H9 (cell line): ENCODE data around the gene PPP1R2B. TPM values are rescaled to one million over a fixed set of nuclear protein-coding genes. Genes with fewer than 3 reads are reported as not detected.

Experiments
- DNase-seq: peaks from one replicate; pipeline ENCODE4 v3.0.0-alpha.2; 2017
- H2AFZ ChIP-seq: one replicate; pipeline ENCODE4 v1.6.1; 2013; ENCODE audit warnings: mild to moderate bottlenecking, low read length, control low read depth, moderate library complexity
- H2AK5ac ChIP-seq: 2 replicates; pipeline ENCODE4 v1.6.1; 2013; ENCODE audit warnings: low read length, control low read depth, mixed read lengths; ENCODE audit not compliant: insufficient read length
- H2BK120ac ChIP-seq: one replicate; pipeline ENCODE4 v1.6.1; 2013; ENCODE audit warnings: low read depth, mild to moderate bottlenecking, low read length, control low read depth, inconsistent platforms; ENCODE audit not compliant: poor library complexity, severe bottlenecking
- H2BK12ac ChIP-seq: 2 replicates; pipeline ENCODE4 v1.6.1; 2013; ENCODE audit warnings: low read length, control low read depth, mixed read lengths, low read depth; ENCODE audit not compliant: insufficient read length
- H2BK15ac ChIP-seq: 2 replicates; pipeline ENCODE4 v1.6.1; 2013; ENCODE audit warnings: low read depth, low read length, control low read depth
- H2BK20ac ChIP-seq: one replicate; pipeline ENCODE4 v1.6.1; 2013; ENCODE audit warnings: low read depth, mild to moderate bottlenecking, low read length, control low read depth, inconsistent platforms; ENCODE audit not compliant: poor library complexity, severe bottlenecking
- H2BK5ac ChIP-seq: 2 replicates; pipeline ENCODE4 v1.6.1; 2013; ENCODE audit warnings: low read length, control low read depth, mixed read lengths; ENCODE audit not compliant: insufficient read length
- H3K14ac ChIP-seq: 2 replicates; pipeline ENCODE4 v1.6.1; 2013; ENCODE audit warnings: low read length, control low read depth; ENCODE audit not compliant: insufficient read depth
- H3K18ac ChIP-seq: 2 replicates; pipeline ENCODE4 v1.6.1; 2013; ENCODE audit warnings: low read depth, mild to moderate bottlenecking, mixed read lengths, low read length, control low read depth; ENCODE audit not compliant: insufficient read length
- H3K23ac ChIP-seq: 2 replicates; pipeline ENCODE4 v1.6.1; 2013; ENCODE audit warnings: low read length, control low read depth, mixed read lengths, low read depth; ENCODE audit not compliant: insufficient read length
- H3K23me2 ChIP-seq: 2 replicates; pipeline ENCODE4 v1.6.1; 2013; ENCODE audit warnings: low read depth, mild to moderate bottlenecking, mixed read lengths, low read length, control low read depth; ENCODE audit not compliant: insufficient read length, poor library complexity, severe bottlenecking
- H3K27ac ChIP-seq: 2 replicates; pipeline ENCODE4 v1.5.1; 2013; ENCODE audit warnings: low read length, control low read depth, mixed read lengths, low read depth; ENCODE audit not compliant: insufficient read length
- H3K27me3 ChIP-seq: 2 replicates; pipeline ENCODE4 v1.6.1; 2013; ENCODE audit warnings: low read length, control low read depth, inconsistent platforms; ENCODE audit not compliant: insufficient read depth
- H3K4ac ChIP-seq: 2 replicates; pipeline ENCODE4 v1.6.1; 2013; ENCODE audit warnings: low read depth, mild to moderate bottlenecking, control low read depth, inconsistent platforms, low read length, moderate library complexity
- H3K4me1 ChIP-seq: 2 replicates; pipeline ENCODE4 v1.6.1; 2013; ENCODE audit warnings: low read length, control low read depth, inconsistent platforms; ENCODE audit not compliant: insufficient read depth
- H3K4me2 ChIP-seq: 2 replicates; pipeline ENCODE4 v1.6.1; 2013; ENCODE audit warnings: low read length, control low read depth, mixed read lengths; ENCODE audit not compliant: insufficient read length, insufficient read depth
- H3K56ac ChIP-seq: 2 replicates; pipeline ENCODE4 v1.6.1; 2013; ENCODE audit warnings: low read depth, mild to moderate bottlenecking, mixed read lengths, low read length, control low read depth; ENCODE audit not compliant: insufficient read length
- H3K79me1 ChIP-seq: 2 replicates; pipeline ENCODE4 v1.6.1; 2013; ENCODE audit warnings: low read depth, mild to moderate bottlenecking, moderate library complexity, low read length, control low read depth, inconsistent platforms; ENCODE audit not compliant: insufficient read depth, poor library complexity, severe bottlenecking
- H3K79me2 ChIP-seq: 2 replicates; pipeline ENCODE4 v1.6.1; 2013; ENCODE audit warnings: low read length, control low read depth, inconsistent platforms; ENCODE audit not compliant: insufficient read depth
- H3K9ac ChIP-seq: 2 replicates; pipeline ENCODE4 v1.6.1; 2013; ENCODE audit warnings: low read length, control low read depth, mixed read lengths; ENCODE audit not compliant: insufficient read length; ENCODE audit errors: extremely low read depth
- H3K9me3 ChIP-seq: one replicate; pipeline ENCODE4 v1.6.1; 2013; ENCODE audit warnings: low read depth, low read length, inconsistent platforms; ENCODE audit not compliant: control insufficient read depth
- H3T11ph ChIP-seq: one replicate; pipeline ENCODE4 v1.6.1; 2013; ENCODE audit warnings: mild to moderate bottlenecking, low read length, control low read depth, inconsistent platforms
- H4K20me1 ChIP-seq: one replicate; pipeline ENCODE4 v1.6.1; 2013; ENCODE audit not compliant: control insufficient read depth, insufficient read length, insufficient read depth
- H4K5ac ChIP-seq: 2 replicates; pipeline ENCODE4 v1.6.1; 2013; ENCODE audit warnings: low read depth, mild to moderate bottlenecking, mixed read lengths, low read length, control low read depth; ENCODE audit not compliant: insufficient read length
- H4K8ac ChIP-seq: replicated peaks from 2 replicates; pipeline ENCODE4 v1.6.1; 2013; ENCODE audit warnings: low read length, control low read depth, mixed read lengths, low read depth; ENCODE audit not compliant: insufficient read length
- H4K91ac ChIP-seq: 2 replicates; pipeline ENCODE4 v1.6.1; 2013; ENCODE audit warnings: low read depth, mild to moderate bottlenecking, moderate library complexity, mixed read lengths, low read length, control low read depth; ENCODE audit not compliant: insufficient read length
- H3K27ac Mint-ChIP-seq, 3 experiments: 2 replicates in 2 of 3; 3 replicates in 1 of 3; pipeline ENCODE4 v1.8.0; 2020 to 2021; ENCODE audit warnings: mixed read lengths in 3 of 3, mild to moderate bottlenecking in 1 of 3, moderate library complexity in 1 of 3
- H3K27me3 Mint-ChIP-seq: 2 replicates; pipeline ENCODE4 v1.8.0; 2021; ENCODE audit warnings: low read depth, mild to moderate bottlenecking, moderate library complexity, mixed read lengths
- H3K36me3 Mint-ChIP-seq, 3 experiments: 2 replicates in 2 of 3; 3 replicates in 1 of 3; pipeline ENCODE4 v1.8.0; 2020 to 2021; ENCODE audit warnings: low read depth in 3 of 3, mixed read lengths in 3 of 3; ENCODE audit not compliant: insufficient read depth in 1 of 3
- H3K4me1 Mint-ChIP-seq, 2 experiments: 2 replicates each; pipeline ENCODE4 v1.8.0; 2020; ENCODE audit warnings: mixed read lengths in 2 of 2
- H3K4me3 Mint-ChIP-seq, 2 experiments: 2 replicates in 1 of 2; 3 replicates in 1 of 2; pipeline ENCODE4 v1.8.0; 2020 to 2021; ENCODE audit warnings: mild to moderate bottlenecking in 2 of 2, mixed read lengths in 2 of 2, moderate library complexity in 1 of 2
- H3K9me3 Mint-ChIP-seq, 2 experiments: 2 replicates in 1 of 2; 3 replicates in 1 of 2; pipeline ENCODE4 v1.8.0; 2020; ENCODE audit warnings: mild to moderate bottlenecking in 2 of 2, mixed read lengths in 2 of 2, moderate library complexity in 1 of 2
- WGBS: extraction: QIAGEN DNeasy Blood & Tissue Kit; methylation state at CpG from one replicate; pipeline ENCODE4 v1.1.7; 2013; ENCODE audit warnings: missing lambda C conversion rate, low lambda C conversion rate, mixed read lengths; ENCODE audit not compliant: insufficient read length; ENCODE audit errors: extremely low coverage; 5-methylcytosine and 5-hydroxymethylcytosine counted together
- total RNA-seq: library from RNA; stranded (reverse); gene quantifications from 2 replicates; pipeline ENCODE4 v1.2.1, GENCODE V29; 2021
- TF ChIP-seq, protein P1 (sequence below): fragments of 200-600 bp; sonication (generic); conservative IDR thresholded peaks from 3 replicates; pipeline ENCODE4 v1.8.0; 2021; ENCODE audit warnings: antibody characterized with exemption, mild to moderate bottlenecking

PPP1R2B gene
- total RNA-seq, 1 experiment from 2014 or later, result not detected

DNA sequence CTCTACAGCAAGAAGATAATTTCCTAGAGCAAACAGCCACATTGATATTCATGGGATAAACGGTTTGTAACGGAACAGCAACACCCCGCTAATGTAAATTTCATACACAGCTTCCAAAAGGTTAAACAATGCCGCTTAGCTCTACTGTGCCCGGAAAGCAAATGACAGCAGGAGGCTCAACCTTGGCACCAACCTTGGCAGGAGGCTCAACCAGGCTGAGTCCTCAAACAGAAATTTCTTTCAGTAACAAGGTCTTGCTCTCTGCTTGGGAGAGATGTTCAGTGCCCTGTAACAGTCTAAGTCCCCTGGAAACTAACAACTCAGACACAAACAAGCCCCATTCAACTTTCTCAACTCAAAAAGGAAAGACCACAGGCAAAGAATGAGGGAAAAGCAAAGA lies 11.1 kb upstream of the PPP1R2B start:
- Histone ChIP-seq H3K14ac (no peak overlapping the region), H2AK5ac (no peak overlapping the region), H2BK15ac (no peak overlapping the region), H2BK20ac (no peak overlapping the region), H3K9ac (no peak overlapping the region), H2BK5ac (no peak overlapping the region), H3K23me2 (no peaks in the 10 kb centered on the region), H4K91ac (no peak overlapping the region), H3K23ac (no peak overlapping the region), H3K9me3 (no peaks in the 10 kb centered on the region), H2AFZ (no peak overlapping the region), H4K8ac (no peak overlapping the region), H4K5ac (no peak overlapping the region), H3K79me1 (no peaks in the 10 kb centered on the region), H3K79me2 (no peaks in the 10 kb centered on the region), H3K27ac (no peak overlapping the region), H3K4me2 (no peak overlapping the region), H3K4ac (no peak overlapping the region), H3K4me1 (0 out of 2 replicates have a peak, but pooled peaks cover 4% of the 10 kb centered on the region), H3K27me3 (no peaks in the 10 kb centered on the region), H2BK120ac (no peak overlapping the region), H2BK12ac (no peak overlapping the region), H4K20me1 (no peaks in the 10 kb centered on the region), H3K18ac (no peak overlapping the region), H3K56ac (no peak overlapping the region), H3T11ph (no peak overlapping the region)
- no peaks in the 10 kb centered on the region; a peak in 1 of 7 replicates for H3K36me3 Mint-ChIP-seq
- TF ChIP-seq, protein P1, sequence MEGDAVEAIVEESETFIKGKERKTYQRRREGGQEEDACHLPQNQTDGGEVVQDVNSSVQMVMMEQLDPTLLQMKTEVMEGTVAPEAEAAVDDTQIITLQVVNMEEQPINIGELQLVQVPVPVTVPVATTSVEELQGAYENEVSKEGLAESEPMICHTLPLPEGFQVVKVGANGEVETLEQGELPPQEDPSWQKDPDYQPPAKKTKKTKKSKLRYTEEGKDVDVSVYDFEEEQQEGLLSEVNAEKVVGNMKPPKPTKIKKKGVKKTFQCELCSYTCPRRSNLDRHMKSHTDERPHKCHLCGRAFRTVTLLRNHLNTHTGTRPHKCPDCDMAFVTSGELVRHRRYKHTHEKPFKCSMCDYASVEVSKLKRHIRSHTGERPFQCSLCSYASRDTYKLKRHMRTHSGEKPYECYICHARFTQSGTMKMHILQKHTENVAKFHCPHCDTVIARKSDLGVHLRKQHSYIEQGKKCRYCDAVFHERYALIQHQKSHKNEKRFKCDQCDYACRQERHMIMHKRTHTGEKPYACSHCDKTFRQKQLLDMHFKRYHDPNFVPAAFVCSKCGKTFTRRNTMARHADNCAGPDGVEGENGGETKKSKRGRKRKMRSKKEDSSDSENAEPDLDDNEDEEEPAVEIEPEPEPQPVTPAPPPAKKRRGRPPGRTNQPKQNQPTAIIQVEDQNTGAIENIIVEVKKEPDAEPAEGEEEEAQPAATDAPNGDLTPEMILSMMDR, result no peak
- H3K9me3 Mint-ChIP-seq, result no peaks in the 10 kb centered on the region; a peak in 1 of 5 replicates
- H3K27ac Mint-ChIP-seq, result no peak overlapping the region
- H3K4me1 Mint-ChIP-seq, result peaks cover 9% of the 10 kb centered on the region in 2 experiments
- no peak for DNase-seq
- no peaks in the 10 kb centered on the region for H3K27me3 Mint-ChIP-seq
- H3K4me3 Mint-ChIP-seq, result no peak overlapping the region
- WGBS, result no CpG with 5 or more reads among the region's 5 CpGs
